A549 (cell line): ENCODE results near the gene FOXI2. TPM values are rescaled to one million over a fixed set of nuclear protein-coding genes. Genes with fewer than 3 reads are reported as not detected.

Experiments
- ATAC-seq, 2 experiments: fragments of 200-7000 bp in 1 of 2; fragments of >200 bp in 1 of 2; cut with Nextera tagmentation in 1 of 2; cut with Tn5 transposase in 1 of 2; 3 replicates each; pipeline versions ENCODE4 v1.8.0 to v1.9.1; 2018 to 2020; ENCODE audit warnings: mild to moderate bottlenecking in 1 of 2, moderate library complexity in 1 of 2
- CTCF ChIA-PET: fragments of 300-600 bp; sonication (Branson Sonifier 250); formaldehyde crosslinking; extraction: SDS; loops from one replicate; lab custom pipeline; 2021; ENCODE audit warnings: antibody characterized with exemption, inconsistent platforms; lab: Yijun Ruan, JAX
- POLR2A ChIA-PET: fragments of 350-600 bp; formaldehyde crosslinking; extraction: SDS; loops from one replicate; lab custom pipeline; 2021; ENCODE audit warnings: antibody characterized with exemption, inconsistent platforms; lab: Yijun Ruan, JAX
- DNase-seq, 2 experiments: peaks; one replicate each; pipeline versions ENCODE4 v3.0.0 to v3.0.0-alpha.2; 2011 to 2016; ENCODE audit warnings: low read depth in 1 of 2, low spot score in 1 of 2
- FAIRE-seq: peaks from 2 replicates; lab custom pipeline; 2011; peaks lifted over from hg19 to GRCh38; lab: Jason Lieb, UNC
- H3K27ac ChIP-seq, 2 experiments: fragments of >200 bp; sonication (Bioruptor Twin); formaldehyde crosslinking; 3 replicates each; pipeline ENCODE4 v1.5.1; 2016 to 2017
- H3K4me1 ChIP-seq: fragments of >200 bp; sonication (Bioruptor Twin); formaldehyde crosslinking; 3 replicates; pipeline ENCODE4 v1.6.1; 2016
- H3K4me2 ChIP-seq: fragments of >200 bp; sonication (Bioruptor Twin); formaldehyde crosslinking; 3 replicates; pipeline ENCODE4 v1.6.1; 2016
- H3K4me3 ChIP-seq: fragments of >200 bp; sonication (Bioruptor Twin); formaldehyde crosslinking; 3 replicates; pipeline ENCODE4 v1.5.1; 2016
- H3K9me3 ChIP-seq: fragments of >200 bp; sonication (Bioruptor Twin); formaldehyde crosslinking; 3 replicates; pipeline ENCODE4 v1.6.1; 2016
- CBX8 ChIP-seq: fragments of 200-600 bp; sonication (generic); IDR thresholded peaks from 2 replicates; pipeline ENCODE4 v1.6.1; 2016
- CHD4 ChIP-seq: fragments of 200-600 bp; sonication (generic); IDR thresholded peaks from 2 replicates; pipeline ENCODE4 v1.6.1; 2016; ENCODE audit warnings: antibody characterized with exemption, mild to moderate bottlenecking, borderline replicate concordance
- EHF ChIP-seq: fragments of 250-450 bp; sonication (Bioruptor Pico); IDR thresholded peaks from 2 replicates; pipeline ENCODE4 v1.5.0; 2020; ENCODE audit warnings: mild to moderate bottlenecking
- EHMT2 ChIP-seq: fragments of 200-600 bp; sonication (generic); IDR thresholded peaks from 2 replicates; pipeline ENCODE4 v1.6.1; 2016; ENCODE audit warnings: antibody characterized with exemption, low read depth, mild to moderate bottlenecking, moderate library complexity
- EP300 ChIP-seq, 2 experiments: fragments of >200 bp; sonication (Bioruptor Twin); formaldehyde crosslinking; IDR thresholded peaks; 2 replicates in 1 of 2; 3 replicates in 1 of 2; pipeline ENCODE4 v1.6.1; 2016 to 2017
- ESRRA ChIP-seq: fragments of 150-350 bp; IDR thresholded peaks from 2 replicates; pipeline ENCODE4 v1.6.1; 2014; ENCODE audit warnings: mild to moderate bottlenecking, low read length, borderline replicate concordance
- FOSB ChIP-seq: fragments of 250-450 bp; sonication (Bioruptor Pico); IDR thresholded peaks from 2 replicates; pipeline ENCODE4 v1.5.0; 2020; ENCODE audit warnings: mild to moderate bottlenecking, moderate library complexity
- GATA3 ChIP-seq: IDR thresholded peaks from 2 replicates; pipeline ENCODE4 v1.6.1; 2012; ENCODE audit warnings: borderline replicate concordance
- HDAC2 ChIP-seq: fragments of 200-600 bp; sonication (generic); IDR thresholded peaks from 2 replicates; pipeline ENCODE4 v1.6.1; 2016
- HEYL ChIP-seq: fragments of 250-450 bp; sonication (Bioruptor Pico); IDR thresholded peaks from 2 replicates; pipeline ENCODE4 v1.8.0; 2021; ENCODE audit warnings: mild to moderate bottlenecking, moderate library complexity
- JUN ChIP-seq, 2 experiments: fragments of >200 bp; sonication (Bioruptor Twin); formaldehyde crosslinking; IDR thresholded peaks; 2 replicates in 1 of 2; 3 replicates in 1 of 2; pipeline ENCODE4 v1.6.1; 2016 to 2017
- MYC ChIP-seq: IDR thresholded peaks from 2 replicates; pipeline ENCODE4 v1.6.1; 2012; ENCODE audit warnings: mild to moderate bottlenecking, inconsistent platforms, low read length, improper control_type of control experiment, borderline replicate concordance
- NFE2L2 ChIP-seq: fragments of 150-350 bp; conservative IDR thresholded peaks from 2 replicates; pipeline ENCODE4 v1.6.1; 2014; ENCODE audit warnings: low read length
- NPAS2 ChIP-seq: fragments of 250-450 bp; sonication (Bioruptor Pico); IDR thresholded peaks from 2 replicates; pipeline ENCODE4 v1.8.0; 2022; ENCODE audit warnings: mild to moderate bottlenecking, moderate library complexity, borderline replicate concordance
- POLR2AphosphoS2 ChIP-seq: conservative IDR thresholded peaks from 2 replicates; pipeline ENCODE4 v1.6.1; 2012; ENCODE audit warnings: low read length, improper control_type of control experiment, inconsistent platforms
- RARB ChIP-seq: fragments of 250-450 bp; sonication (Bioruptor Pico); IDR thresholded peaks from 2 replicates; pipeline ENCODE4 v1.8.0; 2021; ENCODE audit warnings: mild to moderate bottlenecking, moderate library complexity
- SREBF2 ChIP-seq: fragments of 450-650 bp; IDR thresholded peaks from 2 replicates; pipeline ENCODE4 v1.6.1; 2014; ENCODE audit warnings: mild to moderate bottlenecking, moderate library complexity
- ZFP36 ChIP-seq: fragments of 450-650 bp; IDR thresholded peaks from 2 replicates; pipeline ENCODE4 v1.6.1; 2014; ENCODE audit warnings: borderline replicate concordance; ENCODE audit not compliant: partially characterized antibody
- WGBS: methylation state at CpG from one replicate; pipeline ENCODE4 v1.1.6; 2017; ENCODE audit errors: missing lambda C conversion rate; 5-methylcytosine and 5-hydroxymethylcytosine counted together
- polyA plus RNA-seq, 4 experiments: library from polyadenylated mRNA; depleted of rRNA in 3 of 4; stranded (reverse); fragments of >200 nt; fragmentation: RNase III in 1 of 4; extraction: RNeasy Plus Mini Kit Qiagen cat#74134 plus additional on column Dnase treatment in 1 of 4; gene quantifications; 2 replicates in 3 of 4; 3 replicates in 1 of 4; pipeline ENCODE4 v1.2.3, GENCODE V29; 2011 to 2017
- TF ChIP-seq, protein P1 (sequence below): fragments of 250-450 bp; sonication (Bioruptor Pico); IDR thresholded peaks from 2 replicates; pipeline ENCODE4 v1.5.0; 2021; ENCODE audit warnings: mild to moderate bottlenecking, moderate library complexity, borderline replicate concordance
- TF ChIP-seq, protein P2 (sequence below): fragments of 150-350 bp; IDR thresholded peaks from 2 replicates; pipeline ENCODE4 v1.6.1; 2014; ENCODE audit warnings: low read depth, mild to moderate bottlenecking, low read length
- TF ChIP-seq, protein P3 (sequence below): fragments of >200 bp; sonication (Bioruptor Twin); formaldehyde crosslinking; IDR thresholded peaks from 3 replicates; pipeline ENCODE4 v1.6.1; 2016
- TF ChIP-seq, protein P4 (sequence below): fragments of >200 bp; sonication (Bioruptor Twin); formaldehyde crosslinking; IDR thresholded peaks from 3 replicates; pipeline ENCODE4 v1.5.1; 2016
- TF ChIP-seq, protein P5 (sequence below): fragments of 200-600 bp; sonication (generic); IDR thresholded peaks from 2 replicates; pipeline ENCODE4 v1.6.1; 2016; ENCODE audit warnings: antibody characterized with exemption, mild to moderate bottlenecking, moderate library complexity

FOXI2 gene
- polyA plus RNA-seq, 2 of the 4 experiments (the other 2 are of a cell fraction) = not detected

DNA sequence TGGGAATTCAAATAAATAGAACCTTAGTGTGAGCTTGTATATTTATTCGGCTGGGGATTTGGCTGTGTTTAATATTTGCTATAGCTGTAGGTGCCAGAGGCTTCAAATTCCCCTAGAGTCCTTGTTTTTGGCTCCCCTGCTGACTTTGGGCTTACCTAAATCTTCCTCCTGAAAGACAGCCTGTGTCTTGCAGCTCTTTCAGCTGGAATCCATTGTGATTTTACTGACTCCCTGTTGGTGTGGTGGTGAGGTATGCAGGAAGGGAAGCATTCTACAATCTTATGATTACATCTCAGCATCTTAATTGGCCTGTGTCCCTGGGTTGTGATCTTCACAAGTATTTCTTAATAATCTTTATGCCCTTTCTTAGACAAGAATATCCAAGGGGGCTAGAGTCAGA lies 25.9 kb downstream of the FOXI2 start (continued):
- TF ChIP-seq, protein P1, sequence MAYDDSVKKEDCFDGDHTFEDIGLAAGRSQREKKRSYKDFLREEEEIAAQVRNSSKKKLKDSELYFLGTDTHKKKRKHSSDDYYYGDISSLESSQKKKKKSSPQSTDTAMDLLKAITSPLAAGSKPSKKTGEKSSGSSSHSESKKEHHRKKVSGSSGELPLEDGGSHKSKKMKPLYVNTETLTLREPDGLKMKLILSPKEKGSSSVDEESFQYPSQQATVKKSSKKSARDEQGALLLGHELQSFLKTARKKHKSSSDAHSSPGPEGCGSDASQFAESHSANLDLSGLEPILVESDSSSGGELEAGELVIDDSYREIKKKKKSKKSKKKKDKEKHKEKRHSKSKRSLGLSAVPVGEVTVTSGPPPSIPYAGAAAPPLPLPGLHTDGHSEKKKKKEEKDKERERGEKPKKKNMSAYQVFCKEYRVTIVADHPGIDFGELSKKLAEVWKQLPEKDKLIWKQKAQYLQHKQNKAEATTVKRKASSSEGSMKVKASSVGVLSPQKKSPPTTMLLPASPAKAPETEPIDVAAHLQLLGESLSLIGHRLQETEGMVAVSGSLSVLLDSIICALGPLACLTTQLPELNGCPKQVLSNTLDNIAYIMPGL = no peak
- TF ChIP-seq CHD4 = no peak
- no peak for TF ChIP-seq HDAC2
- no peak for TF ChIP-seq NFE2L2
- TF ChIP-seq, all 56 proteins: peak for 0

DNA sequence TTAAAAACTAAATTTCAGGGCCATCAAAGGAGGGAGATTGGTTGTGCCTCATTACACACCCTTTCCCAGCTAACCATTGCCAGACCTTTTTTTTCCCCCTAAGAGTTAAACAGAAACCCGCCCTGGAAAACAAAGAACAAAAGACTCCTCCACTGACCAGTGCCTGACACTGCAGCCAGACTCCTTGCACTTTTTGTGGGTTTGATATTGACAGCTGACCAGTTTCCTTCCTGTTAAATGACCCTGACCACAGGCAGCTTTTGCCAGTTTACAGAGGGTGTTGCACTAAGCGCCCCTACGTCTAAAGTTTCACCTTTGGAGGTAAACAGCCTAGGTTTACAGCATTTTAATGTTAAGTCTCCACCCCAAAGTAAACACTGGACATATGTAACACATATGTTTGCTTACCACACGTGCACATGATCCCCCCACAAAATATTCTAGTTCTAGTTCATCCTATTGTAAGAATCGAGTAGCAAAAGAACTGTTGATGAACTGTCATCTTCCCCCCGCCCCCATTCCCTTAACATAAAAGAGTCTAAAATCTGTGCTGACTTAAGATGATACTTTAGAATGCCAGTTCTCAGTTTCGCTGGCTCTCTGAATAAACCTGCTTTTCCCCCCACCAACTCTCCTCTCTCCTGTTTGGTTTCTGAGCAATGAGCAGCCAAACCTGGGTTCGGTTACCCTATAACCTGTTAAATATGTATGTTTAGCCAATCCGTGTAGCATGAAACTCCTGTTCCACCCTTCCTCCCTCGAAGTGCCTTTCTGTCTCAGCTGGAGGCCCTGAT lies 38.0 kb downstream of the FOXI2 start:
- ATAC-seq = no peak
- Histone ChIP-seq H3K4me2 (no peak overlapping the region), H3K9me3 (no peaks in the 10 kb centered on the region), H3K4me3 (no peak overlapping the region), H3K27ac (no peak overlapping the region), H3K4me1 (no peaks in the 10 kb centered on the region)
- no peak for FAIRE-seq
- DNase-seq = no peak
- CTCF ChIA-PET = interaction anchor here (1.3 kb wide), 1 partner anchor 79 kb away, joined by 3 read pairs; no protein-coding TSS in a partner anchor
- under 1% methylated on average over 10 of the region's 10 CpGs for WGBS
- TF ChIP-seq EHF = no peak
- TF ChIP-seq, protein P2, sequence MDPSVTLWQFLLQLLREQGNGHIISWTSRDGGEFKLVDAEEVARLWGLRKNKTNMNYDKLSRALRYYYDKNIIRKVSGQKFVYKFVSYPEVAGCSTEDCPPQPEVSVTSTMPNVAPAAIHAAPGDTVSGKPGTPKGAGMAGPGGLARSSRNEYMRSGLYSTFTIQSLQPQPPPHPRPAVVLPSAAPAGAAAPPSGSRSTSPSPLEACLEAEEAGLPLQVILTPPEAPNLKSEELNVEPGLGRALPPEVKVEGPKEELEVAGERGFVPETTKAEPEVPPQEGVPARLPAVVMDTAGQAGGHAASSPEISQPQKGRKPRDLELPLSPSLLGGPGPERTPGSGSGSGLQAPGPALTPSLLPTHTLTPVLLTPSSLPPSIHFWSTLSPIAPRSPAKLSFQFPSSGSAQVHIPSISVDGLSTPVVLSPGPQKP = no peak
- TF ChIP-seq ESRRA = no peak
- no peak for TF ChIP-seq FOSB
- TF ChIP-seq, protein P3, sequence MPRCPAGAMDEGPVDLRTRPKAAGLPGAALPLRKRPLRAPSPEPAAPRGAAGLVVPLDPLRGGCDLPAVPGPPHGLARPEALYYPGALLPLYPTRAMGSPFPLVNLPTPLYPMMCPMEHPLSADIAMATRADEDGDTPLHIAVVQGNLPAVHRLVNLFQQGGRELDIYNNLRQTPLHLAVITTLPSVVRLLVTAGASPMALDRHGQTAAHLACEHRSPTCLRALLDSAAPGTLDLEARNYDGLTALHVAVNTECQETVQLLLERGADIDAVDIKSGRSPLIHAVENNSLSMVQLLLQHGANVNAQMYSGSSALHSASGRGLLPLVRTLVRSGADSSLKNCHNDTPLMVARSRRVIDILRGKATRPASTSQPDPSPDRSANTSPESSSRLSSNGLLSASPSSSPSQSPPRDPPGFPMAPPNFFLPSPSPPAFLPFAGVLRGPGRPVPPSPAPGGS = no peak
- TF ChIP-seq JUN (IDR thresholded peaks at IDR 0.05) = no peak
- no peak for TF ChIP-seq HEYL
- no peak for TF ChIP-seq EHMT2
- no peak for TF ChIP-seq CBX8
- TF ChIP-seq NPAS2 = no peak
- TF ChIP-seq ZFP36 = no peak
- TF ChIP-seq, all 56 proteins: peak for 0
- POLR2A ChIA-PET = no interaction called here

DNA sequence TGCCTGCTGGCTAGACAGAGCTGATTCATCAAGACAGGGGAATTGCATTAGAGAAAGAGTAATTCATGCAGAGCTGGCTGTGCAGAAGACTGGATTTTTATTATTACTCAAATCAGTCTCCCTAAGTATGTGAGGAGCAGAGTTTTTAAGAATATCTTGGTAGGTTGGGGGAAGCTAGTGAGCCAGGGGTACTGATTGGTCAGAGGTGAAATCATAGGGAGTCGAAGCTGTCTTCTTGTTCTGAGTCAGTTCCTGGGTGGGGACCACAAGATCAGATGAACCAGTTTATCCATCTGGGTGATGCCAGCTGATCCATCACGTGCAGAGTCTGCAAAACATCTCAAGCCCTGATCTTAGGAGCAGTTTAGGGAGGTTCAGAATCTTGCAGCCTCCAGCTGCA lies 39.8 kb downstream of the FOXI2 start:
- no peak overlapping the region for H3K27ac ChIP-seq
- FAIRE-seq (no peak), DNase-seq (no peak), ATAC-seq (no peak)
- H3K4me1 ChIP-seq = no peaks in the 10 kb centered on the region
- ChIA-PET POLR2A (no interaction called here), CTCF (no interaction called here)
- 0% methylated on average over 2 of the region's 2 CpGs for WGBS
- H3K9me3 ChIP-seq = no peaks in the 10 kb centered on the region
- no peak overlapping the region for H3K4me2 ChIP-seq
- H3K4me3 ChIP-seq = no peak overlapping the region
- TF ChIP-seq, protein P4, sequence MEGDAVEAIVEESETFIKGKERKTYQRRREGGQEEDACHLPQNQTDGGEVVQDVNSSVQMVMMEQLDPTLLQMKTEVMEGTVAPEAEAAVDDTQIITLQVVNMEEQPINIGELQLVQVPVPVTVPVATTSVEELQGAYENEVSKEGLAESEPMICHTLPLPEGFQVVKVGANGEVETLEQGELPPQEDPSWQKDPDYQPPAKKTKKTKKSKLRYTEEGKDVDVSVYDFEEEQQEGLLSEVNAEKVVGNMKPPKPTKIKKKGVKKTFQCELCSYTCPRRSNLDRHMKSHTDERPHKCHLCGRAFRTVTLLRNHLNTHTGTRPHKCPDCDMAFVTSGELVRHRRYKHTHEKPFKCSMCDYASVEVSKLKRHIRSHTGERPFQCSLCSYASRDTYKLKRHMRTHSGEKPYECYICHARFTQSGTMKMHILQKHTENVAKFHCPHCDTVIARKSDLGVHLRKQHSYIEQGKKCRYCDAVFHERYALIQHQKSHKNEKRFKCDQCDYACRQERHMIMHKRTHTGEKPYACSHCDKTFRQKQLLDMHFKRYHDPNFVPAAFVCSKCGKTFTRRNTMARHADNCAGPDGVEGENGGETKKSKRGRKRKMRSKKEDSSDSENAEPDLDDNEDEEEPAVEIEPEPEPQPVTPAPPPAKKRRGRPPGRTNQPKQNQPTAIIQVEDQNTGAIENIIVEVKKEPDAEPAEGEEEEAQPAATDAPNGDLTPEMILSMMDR = no peak
- TF ChIP-seq POLR2AphosphoS2 (no peak), GATA3 (no peak), CBX8 (no peak), EP300 (IDR thresholded peaks at IDR 0.05) (no peak), MYC (no peak), RARB (CRISPR knock-in tag) (no peak), ESRRA (no peak), SREBF2 (no peak)
- TF ChIP-seq, protein P5, sequence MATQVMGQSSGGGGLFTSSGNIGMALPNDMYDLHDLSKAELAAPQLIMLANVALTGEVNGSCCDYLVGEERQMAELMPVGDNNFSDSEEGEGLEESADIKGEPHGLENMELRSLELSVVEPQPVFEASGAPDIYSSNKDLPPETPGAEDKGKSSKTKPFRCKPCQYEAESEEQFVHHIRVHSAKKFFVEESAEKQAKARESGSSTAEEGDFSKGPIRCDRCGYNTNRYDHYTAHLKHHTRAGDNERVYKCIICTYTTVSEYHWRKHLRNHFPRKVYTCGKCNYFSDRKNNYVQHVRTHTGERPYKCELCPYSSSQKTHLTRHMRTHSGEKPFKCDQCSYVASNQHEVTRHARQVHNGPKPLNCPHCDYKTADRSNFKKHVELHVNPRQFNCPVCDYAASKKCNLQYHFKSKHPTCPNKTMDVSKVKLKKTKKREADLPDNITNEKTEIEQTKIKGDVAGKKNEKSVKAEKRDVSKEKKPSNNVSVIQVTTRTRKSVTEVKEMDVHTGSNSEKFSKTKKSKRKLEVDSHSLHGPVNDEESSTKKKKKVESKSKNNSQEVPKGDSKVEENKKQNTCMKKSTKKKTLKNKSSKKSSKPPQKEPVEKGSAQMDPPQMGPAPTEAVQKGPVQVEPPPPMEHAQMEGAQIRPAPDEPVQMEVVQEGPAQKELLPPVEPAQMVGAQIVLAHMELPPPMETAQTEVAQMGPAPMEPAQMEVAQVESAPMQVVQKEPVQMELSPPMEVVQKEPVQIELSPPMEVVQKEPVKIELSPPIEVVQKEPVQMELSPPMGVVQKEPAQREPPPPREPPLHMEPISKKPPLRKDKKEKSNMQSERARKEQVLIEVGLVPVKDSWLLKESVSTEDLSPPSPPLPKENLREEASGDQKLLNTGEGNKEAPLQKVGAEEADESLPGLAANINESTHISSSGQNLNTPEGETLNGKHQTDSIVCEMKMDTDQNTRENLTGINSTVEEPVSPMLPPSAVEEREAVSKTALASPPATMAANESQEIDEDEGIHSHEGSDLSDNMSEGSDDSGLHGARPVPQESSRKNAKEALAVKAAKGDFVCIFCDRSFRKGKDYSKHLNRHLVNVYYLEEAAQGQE = no peak
